HepG2 (cell line): ENCODE measurements around the gene BAIAP3. TPM values are rescaled to one million over a fixed set of nuclear protein-coding genes. Genes with fewer than 3 reads are reported as not detected.

Source experiments
- ATAC-seq: fragments of 200-7000 bp; cut with Tn5 transposase; 3 replicates; pipeline ENCODE4 v1.9.1; 2020; ENCODE audit warnings: mild to moderate bottlenecking, moderate library complexity
- BruUV-seq: library from RNA; stranded (reverse); fragments of 400-500 nt; replicated peaks from 2 replicates; lab custom pipeline; 2021; lab: Mats Ljungman, UMichigan
- CTCF ChIA-PET: fragments of 300-600 bp; formaldehyde crosslinking; extraction: SDS; loops from one replicate; lab custom pipeline; 2021; ENCODE audit warnings: low total read pairs, inconsistent platforms, low intra/inter-chr PET ratio; lab: Yijun Ruan, JAX
- POLR2A ChIA-PET: fragments of 350-600 bp; sonication (Branson Sonifier 250); formaldehyde crosslinking; loops from one replicate; lab custom pipeline; 2020; ENCODE audit warnings: antibody characterized with exemption, inconsistent platforms; lab: Yijun Ruan, JAX
- DNase-seq: peaks from one replicate; pipeline ENCODE4 v3.0.0-alpha.2; 2015; ENCODE audit warnings: low spot score
- FAIRE-seq: peaks from 3 replicates; lab custom pipeline; 2011; peaks lifted over from hg19 to GRCh38; lab: Jason Lieb, UNC
- H2AFZ ChIP-seq: one replicate; pipeline ENCODE4 v1.6.1; 2011; ENCODE audit warnings: low read length, inconsistent platforms
- H3K27ac ChIP-seq: fragments of 300-600 bp; 3 replicates; pipeline ENCODE4 v1.8.0; 2011; ENCODE audit warnings: mixed run types, mild to moderate bottlenecking, mixed read lengths, low read length, inconsistent platforms; ENCODE audit not compliant: insufficient read depth; ENCODE audit errors: extremely low read length
- H3K27me3 ChIP-seq, 2 experiments: fragments of 200-600 bp in 1 of 2; 2 replicates in 1 of 2; 3 replicates in 1 of 2; pipeline versions ENCODE4 v1.6.0 to v1.8.0; 2011; ENCODE audit warnings: low read length in 2 of 2, mild to moderate bottlenecking in 2 of 2, moderate library complexity in 2 of 2, inconsistent platforms in 1 of 2; ENCODE audit not compliant: insufficient read depth in 2 of 2, control insufficient read depth in 1 of 2
- H3K36me3 ChIP-seq, 2 experiments: fragments of 200-600 bp in 1 of 2; replicated peaks in 1 of 2; 2 replicates in 1 of 2; 3 replicates in 1 of 2; pipeline versions ENCODE4 v1.5.1 to v1.8.0; 2011; ENCODE audit warnings: low read length in 2 of 2, inconsistent platforms in 1 of 2; ENCODE audit not compliant: insufficient read depth in 2 of 2, control insufficient read depth in 1 of 2
- H3K4me1 ChIP-seq: 2 replicates; pipeline ENCODE4 v1.5.1; 2012; ENCODE audit warnings: low read length, inconsistent platforms; ENCODE audit not compliant: insufficient read depth
- H3K4me2 ChIP-seq: 2 replicates; pipeline ENCODE4 v1.6.0; 2011; ENCODE audit warnings: low read depth, low read length, inconsistent platforms
- H3K4me3 ChIP-seq, 3 experiments: fragments of 200-600 bp in 1 of 3; sonication (generic), shearing (Covaris generic) in 1 of 3; replicated peaks in 1 of 3; 2 replicates each; pipeline ENCODE4 v1.5.1; 2011 to 2016; ENCODE audit warnings: low read length in 3 of 3, inconsistent platforms in 2 of 3, low read depth in 2 of 3, mild to moderate bottlenecking in 2 of 3, control low read depth in 1 of 3, mixed read lengths in 1 of 3; ENCODE audit not compliant: insufficient read depth in 1 of 3
- H3K79me2 ChIP-seq: one replicate; pipeline ENCODE4 v1.6.1; 2011; ENCODE audit warnings: low read length, inconsistent platforms; ENCODE audit not compliant: insufficient read depth
- H3K9ac ChIP-seq: 2 replicates; pipeline ENCODE4 v1.6.0; 2011; ENCODE audit warnings: mild to moderate bottlenecking, low read depth, low read length, inconsistent platforms; ENCODE audit not compliant: insufficient read depth
- H3K9me3 ChIP-seq: 2 replicates; pipeline ENCODE4 v1.5.1; 2012; ENCODE audit warnings: mild to moderate bottlenecking, low read length
- H4K20me1 ChIP-seq: 2 replicates; pipeline ENCODE4 v1.6.0; 2011; ENCODE audit warnings: inconsistent platforms, mild to moderate bottlenecking, low read length, moderate library complexity; ENCODE audit not compliant: insufficient read depth
- HNRNPH1 ChIP-seq: fragments of 200-400 bp; formaldehyde crosslinking; optimal IDR thresholded peaks from 2 replicates; pipeline ENCODE3; 2017; ENCODE audit warnings: mild to moderate bottlenecking, low read depth, low read length
- MTA3 ChIP-seq: sonication (generic); formaldehyde crosslinking; IDR thresholded peaks from 2 replicates; pipeline ENCODE4 v1.4.0; 2020; ENCODE audit warnings: missing genetic modification reagents
- NFYC ChIP-seq: IDR thresholded peaks from 2 replicates; pipeline ENCODE4 v1.6.1; 2016; ENCODE audit warnings: missing genetic modification reagents, missing compliant biosample characterization
- NKX3-1 ChIP-seq: sonication (generic); formaldehyde crosslinking; IDR thresholded peaks from 2 replicates; pipeline ENCODE4 v1.5.0; 2020; ENCODE audit warnings: missing genetic modification reagents
- NR2C2 ChIP-seq: sonication (generic); formaldehyde crosslinking; IDR thresholded peaks from 2 replicates; pipeline ENCODE4 v1.4.0; 2020; ENCODE audit warnings: missing genetic modification reagents, mild to moderate bottlenecking, moderate library complexity, borderline replicate concordance
- SMARCE1 ChIP-seq: fragments of 450-650 bp; IDR thresholded peaks from 2 replicates; pipeline ENCODE4 v1.6.1; 2017; ENCODE audit warnings: borderline replicate concordance
- WGBS: methylation state at CpG from one replicate; pipeline ENCODE4 v1.1.6; 2017; ENCODE audit warnings: low lambda C conversion rate; 5-methylcytosine and 5-hydroxymethylcytosine counted together
- in situ Hi-C: cut with HindIII; loops from 2 replicates; pipeline ENCODE4 v1.10.0; 2017; ENCODE audit warnings: low pct_unique_long_range_greater_than_20kb; ENCODE audit not compliant: extremely low pct_ligation_motif_present
- intact Hi-C: fragments of 100-400 bp; cut with micrococcal nuclease; formaldehyde crosslinking; loops from one replicate; pipeline ENCODE4 v1.10.0; 2022; ENCODE audit not compliant: unreplicated experiment
- polyA plus RNA-seq, 8 experiments: library from polyadenylated mRNA; depleted of rRNA in 3 of 8; stranded (reverse) in 7 of 8; unstranded in 1 of 8; fragments of >200 nt; fragmentation: Illumina TruSeq in 4 of 8; extraction: Trizol in 4 of 8; gene quantifications; 2 replicates each; pipeline versions ENCODE4 v1.2.1 to v1.2.3, GENCODE V29; 2011 to 2016; ENCODE audit warnings: low read depth in 4 of 8, missing spikeins in 1 of 8, mixed read lengths in 1 of 8; ENCODE audit not compliant: insufficient read depth in 1 of 8
- total RNA-seq, 5 experiments: library from RNA; depleted of rRNA; stranded (reverse); fragments of >200 nt; fragmentation: Illumina TruSeq; extraction: Trizol; gene quantifications; 2 replicates each; pipeline ENCODE4 v1.2.3, GENCODE V29; 2016; ENCODE audit warnings: low read depth in 1 of 5
- TF ChIP-seq, protein P1 (sequence below): sonication (generic); formaldehyde crosslinking; IDR thresholded peaks from 2 replicates; pipeline ENCODE4 v1.4.0; 2020; ENCODE audit warnings: mild to moderate bottlenecking, missing genetic modification reagents
- TF ChIP-seq, protein P2 (sequence below): IDR thresholded peaks from 2 replicates; pipeline ENCODE4 v1.6.1; 2016; ENCODE audit warnings: missing biosample characterization, missing genetic modification reagents, low read depth
- TF ChIP-seq, protein P3 (sequence below): sonication (generic); formaldehyde crosslinking; IDR thresholded peaks from 2 replicates; pipeline ENCODE4 v1.4.0; 2020; ENCODE audit warnings: missing genetic modification reagents, borderline replicate concordance
- TF ChIP-seq, protein P4 (sequence below): sonication (generic); formaldehyde crosslinking; IDR thresholded peaks from 2 replicates; pipeline ENCODE4 v1.4.0; 2020; ENCODE audit warnings: mild to moderate bottlenecking, missing genetic modification reagents

Gene BAIAP3
- total and polyA plus RNA-seq, 2 of the 13 experiments (the other 11 are each of a cell fraction or from before 2014, with no cell fraction given) = 3.2 to 5.7 TPM

DNA sequence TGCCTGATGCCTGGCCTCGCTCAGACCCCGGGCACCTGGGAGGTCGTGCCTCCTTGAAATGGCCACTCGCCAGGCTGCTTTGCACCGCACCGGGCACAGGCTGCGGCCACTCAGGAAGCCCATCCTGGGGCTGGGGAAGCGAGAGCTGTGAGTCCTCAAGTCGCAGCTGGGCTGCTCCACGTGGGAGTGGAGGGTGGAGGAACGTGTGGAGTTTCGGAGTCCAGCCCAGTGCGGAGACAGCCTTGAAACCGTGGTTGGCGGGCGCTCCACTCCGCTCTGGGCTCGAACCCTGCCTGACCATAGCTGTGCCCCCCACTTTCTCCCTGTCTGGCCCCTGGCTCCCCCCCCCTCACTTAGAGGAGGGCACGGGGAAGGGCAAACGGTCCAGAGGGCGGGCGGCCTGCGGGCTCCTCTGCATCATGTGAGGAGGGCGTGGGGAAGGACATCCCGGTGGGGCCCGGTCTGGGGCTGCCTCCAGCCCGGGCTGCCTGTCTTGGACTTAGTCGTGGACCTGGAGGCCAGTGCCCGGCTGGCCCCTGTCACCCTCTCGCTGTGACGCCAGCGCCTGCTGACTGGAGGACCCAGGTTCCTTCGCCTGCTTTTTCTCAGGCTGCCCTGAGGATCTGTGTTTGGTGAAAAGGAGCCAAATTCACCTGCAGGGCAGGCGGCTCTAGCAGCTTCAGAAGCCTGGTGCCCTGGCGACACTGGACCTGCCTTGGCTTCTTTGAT is 21.5 kb upstream of the BAIAP3 start:
- Histone ChIP-seq H3K9me3 (no peaks in the 10 kb centered on the region), H3K36me3 (peaks cover 24 to 47% of the 10 kb centered on the region in 2 experiments; a peak in 4 of 5 replicates), H2AFZ (no peak overlapping the region), H3K4me3 (peak overlapping the region; percentile 66 to 97 (median 91)), H3K4me1 (peaks cover 25% of the 10 kb centered on the region), H3K27ac (no peak overlapping the region), H3K79me2 (peaks cover 62% of the 10 kb centered on the region), H3K9ac (peak overlapping the region; percentile 91), H4K20me1 (peaks cover 52% of the 10 kb centered on the region), H3K27me3 (no peaks in the 10 kb centered on the region; a peak in 2 of 5 replicates), H3K4me2 (peak overlapping the region; percentile 95)
- no peak for FAIRE-seq
- POLR2A ChIA-PET = no interaction called here
- ATAC-seq = no peak
- no peak for DNase-seq
- in situ Hi-C loops = no loop called here
- 51% methylated on average over 11 of the region's 35 CpGs for WGBS
- BruUV-seq = no TSS peak
- intact Hi-C loops = no loop called here
- CTCF ChIA-PET = no interaction called here
- TF ChIP-seq NKX3-1 (CRISPR knock-in tag) = no peak
- TF ChIP-seq, protein P1, sequence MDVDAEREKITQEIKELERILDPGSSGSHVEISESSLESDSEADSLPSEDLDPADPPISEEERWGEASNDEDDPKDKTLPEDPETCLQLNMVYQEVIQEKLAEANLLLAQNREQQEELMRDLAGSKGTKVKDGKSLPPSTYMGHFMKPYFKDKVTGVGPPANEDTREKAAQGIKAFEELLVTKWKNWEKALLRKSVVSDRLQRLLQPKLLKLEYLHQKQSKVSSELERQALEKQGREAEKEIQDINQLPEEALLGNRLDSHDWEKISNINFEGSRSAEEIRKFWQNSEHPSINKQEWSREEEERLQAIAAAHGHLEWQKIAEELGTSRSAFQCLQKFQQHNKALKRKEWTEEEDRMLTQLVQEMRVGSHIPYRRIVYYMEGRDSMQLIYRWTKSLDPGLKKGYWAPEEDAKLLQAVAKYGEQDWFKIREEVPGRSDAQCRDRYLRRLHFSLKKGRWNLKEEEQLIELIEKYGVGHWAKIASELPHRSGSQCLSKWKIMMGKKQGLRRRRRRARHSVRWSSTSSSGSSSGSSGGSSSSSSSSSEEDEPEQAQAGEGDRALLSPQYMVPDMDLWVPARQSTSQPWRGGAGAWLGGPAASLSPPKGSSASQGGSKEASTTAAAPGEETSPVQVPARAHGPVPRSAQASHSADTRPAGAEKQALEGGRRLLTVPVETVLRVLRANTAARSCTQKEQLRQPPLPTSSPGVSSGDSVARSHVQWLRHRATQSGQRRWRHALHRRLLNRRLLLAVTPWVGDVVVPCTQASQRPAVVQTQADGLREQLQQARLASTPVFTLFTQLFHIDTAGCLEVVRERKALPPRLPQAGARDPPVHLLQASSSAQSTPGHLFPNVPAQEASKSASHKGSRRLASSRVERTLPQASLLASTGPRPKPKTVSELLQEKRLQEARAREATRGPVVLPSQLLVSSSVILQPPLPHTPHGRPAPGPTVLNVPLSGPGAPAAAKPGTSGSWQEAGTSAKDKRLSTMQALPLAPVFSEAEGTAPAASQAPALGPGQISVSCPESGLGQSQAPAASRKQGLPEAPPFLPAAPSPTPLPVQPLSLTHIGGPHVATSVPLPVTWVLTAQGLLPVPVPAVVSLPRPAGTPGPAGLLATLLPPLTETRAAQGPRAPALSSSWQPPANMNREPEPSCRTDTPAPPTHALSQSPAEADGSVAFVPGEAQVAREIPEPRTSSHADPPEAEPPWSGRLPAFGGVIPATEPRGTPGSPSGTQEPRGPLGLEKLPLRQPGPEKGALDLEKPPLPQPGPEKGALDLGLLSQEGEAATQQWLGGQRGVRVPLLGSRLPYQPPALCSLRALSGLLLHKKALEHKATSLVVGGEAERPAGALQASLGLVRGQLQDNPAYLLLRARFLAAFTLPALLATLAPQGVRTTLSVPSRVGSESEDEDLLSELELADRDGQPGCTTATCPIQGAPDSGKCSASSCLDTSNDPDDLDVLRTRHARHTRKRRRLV = no peak
- TF ChIP-seq SMARCE1 = no peak
- TF ChIP-seq, protein P2, sequence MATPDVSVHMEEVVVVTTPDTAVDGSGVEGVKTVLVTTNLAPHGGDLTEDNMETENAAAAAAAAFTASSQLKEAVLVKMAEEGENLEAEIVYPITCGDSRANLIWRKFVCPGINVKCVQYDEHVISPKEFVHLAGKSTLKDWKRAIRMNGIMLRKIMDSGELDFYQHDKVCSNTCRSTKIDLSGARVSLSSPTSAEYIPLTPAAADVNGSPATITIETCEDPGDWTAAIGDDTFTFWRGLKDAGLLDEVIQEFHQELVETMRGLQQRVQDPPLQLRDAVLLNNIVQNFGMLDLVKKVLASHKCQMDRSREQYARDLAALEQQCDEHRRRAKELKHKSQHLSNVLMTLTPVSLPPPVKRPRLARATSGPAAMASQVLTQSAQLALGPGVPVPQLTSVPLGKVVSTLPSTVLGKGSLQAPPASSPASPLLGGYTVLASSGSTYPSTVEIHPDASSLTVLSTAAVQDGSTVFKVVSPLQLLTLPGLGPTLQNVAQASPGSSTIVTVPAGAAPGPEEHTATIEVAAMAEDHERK = no peak
- TF ChIP-seq, protein P3, sequence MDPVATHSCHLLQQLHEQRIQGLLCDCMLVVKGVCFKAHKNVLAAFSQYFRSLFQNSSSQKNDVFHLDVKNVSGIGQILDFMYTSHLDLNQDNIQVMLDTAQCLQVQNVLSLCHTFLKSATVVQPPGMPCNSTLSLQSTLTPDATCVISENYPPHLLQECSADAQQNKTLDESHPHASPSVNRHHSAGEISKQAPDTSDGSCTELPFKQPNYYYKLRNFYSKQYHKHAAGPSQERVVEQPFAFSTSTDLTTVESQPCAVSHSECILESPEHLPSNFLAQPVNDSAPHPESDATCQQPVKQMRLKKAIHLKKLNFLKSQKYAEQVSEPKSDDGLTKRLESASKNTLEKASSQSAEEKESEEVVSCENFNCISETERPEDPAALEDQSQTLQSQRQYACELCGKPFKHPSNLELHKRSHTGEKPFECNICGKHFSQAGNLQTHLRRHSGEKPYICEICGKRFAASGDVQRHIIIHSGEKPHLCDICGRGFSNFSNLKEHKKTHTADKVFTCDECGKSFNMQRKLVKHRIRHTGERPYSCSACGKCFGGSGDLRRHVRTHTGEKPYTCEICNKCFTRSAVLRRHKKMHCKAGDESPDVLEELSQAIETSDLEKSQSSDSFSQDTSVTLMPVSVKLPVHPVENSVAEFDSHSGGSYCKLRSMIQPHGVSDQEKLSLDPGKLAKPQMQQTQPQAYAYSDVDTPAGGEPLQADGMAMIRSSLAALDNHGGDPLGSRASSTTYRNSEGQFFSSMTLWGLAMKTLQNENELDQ (CRISPR knock-in tag) = no peak
- no peak for TF ChIP-seq HNRNPH1
- no peak for TF ChIP-seq NFYC (CRISPR knock-in tag)
- TF ChIP-seq, protein P4, sequence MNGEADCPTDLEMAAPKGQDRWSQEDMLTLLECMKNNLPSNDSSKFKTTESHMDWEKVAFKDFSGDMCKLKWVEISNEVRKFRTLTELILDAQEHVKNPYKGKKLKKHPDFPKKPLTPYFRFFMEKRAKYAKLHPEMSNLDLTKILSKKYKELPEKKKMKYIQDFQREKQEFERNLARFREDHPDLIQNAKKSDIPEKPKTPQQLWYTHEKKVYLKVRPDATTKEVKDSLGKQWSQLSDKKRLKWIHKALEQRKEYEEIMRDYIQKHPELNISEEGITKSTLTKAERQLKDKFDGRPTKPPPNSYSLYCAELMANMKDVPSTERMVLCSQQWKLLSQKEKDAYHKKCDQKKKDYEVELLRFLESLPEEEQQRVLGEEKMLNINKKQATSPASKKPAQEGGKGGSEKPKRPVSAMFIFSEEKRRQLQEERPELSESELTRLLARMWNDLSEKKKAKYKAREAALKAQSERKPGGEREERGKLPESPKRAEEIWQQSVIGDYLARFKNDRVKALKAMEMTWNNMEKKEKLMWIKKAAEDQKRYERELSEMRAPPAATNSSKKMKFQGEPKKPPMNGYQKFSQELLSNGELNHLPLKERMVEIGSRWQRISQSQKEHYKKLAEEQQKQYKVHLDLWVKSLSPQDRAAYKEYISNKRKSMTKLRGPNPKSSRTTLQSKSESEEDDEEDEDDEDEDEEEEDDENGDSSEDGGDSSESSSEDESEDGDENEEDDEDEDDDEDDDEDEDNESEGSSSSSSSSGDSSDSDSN (CRISPR knock-in tag) = peak; percentile 22; the same call in 1 of the 2 replicates
- TF ChIP-seq MTA3 = no peak
- no peak for TF ChIP-seq NR2C2 (CRISPR knock-in tag)
